Uterus (tissue), 4 donors: ENCODE measurements around the gene CXCL14. TPM values are rescaled to one million over a fixed set of nuclear protein-coding genes. Genes with fewer than 3 reads are reported as not detected.

Experiments
- DNase-seq, 2 donors: peaks; one replicate each; pipeline ENCODE4 v3.0.0-alpha.2; 2019 to 2020
- H3K27ac ChIP-seq, 2 donors: fragments of 200-600 bp; sonication (generic); 1 replicate in 1 of 2; 2 replicates in 1 of 2; pipeline ENCODE4 v1.5.1; 2016 to 2018
- H3K27me3 ChIP-seq, 2 donors: fragments of 200-600 bp; sonication (generic); one replicate each; pipeline ENCODE4 v1.5.1; 2018 to 2019; ENCODE audit warnings: control low read depth in 1 of 2
- H3K36me3 ChIP-seq, 2 donors: fragments of 200-600 bp; sonication (generic); one replicate each; pipeline ENCODE4 v1.5.1; 2019; ENCODE audit warnings: control low read depth in 1 of 2
- H3K4me1 ChIP-seq, 2 donors: fragments of 200-600 bp; sonication (generic); one replicate each; pipeline ENCODE4 v1.5.1; 2018 to 2019; ENCODE audit warnings: control low read depth in 1 of 2
- H3K4me3 ChIP-seq, 2 donors: fragments of 200-600 bp; sonication (generic); 1 replicate in 1 of 2; 2 replicates in 1 of 2; pipeline ENCODE4 v1.5.1; 2018 to 2019; ENCODE audit warnings: mild to moderate bottlenecking in 1 of 2
- H3K9me3 ChIP-seq, 2 donors: fragments of 200-600 bp; sonication (generic); one replicate each; pipeline ENCODE4 v1.5.1; 2019; ENCODE audit warnings: control low read depth in 1 of 2
- POLR2A ChIP-seq, 2 donors: fragments of 450-650 bp; IDR thresholded peaks; one replicate each; pipeline ENCODE4 v1.6.1; 2016; ENCODE audit warnings: antibody characterized with exemption in 2 of 2, mild to moderate bottlenecking in 1 of 2, moderate library complexity in 1 of 2
- intact Hi-C: fragments of 100-400 bp; cut with DNase I; formaldehyde crosslinking; loops from one replicate; pipeline ENCODE4 v1.15.1; 2023; ENCODE audit warnings: low total_unique reads
- total RNA-seq, 4 donors: library from RNA; depleted of rRNA in 3 of 4; stranded (reverse); fragments of >200 nt in 3 of 4; gene quantifications; one replicate each; pipeline versions ENCODE4 v1.1.0 to v1.2.4, GENCODE V29; 2014 to 2023
- TF ChIP-seq, protein P1 (sequence below), 4 experiments: fragments of 200-600 bp in 2 of 4; fragments of 450-650 bp in 2 of 4; sonication (generic) in 2 of 4; IDR thresholded peaks; one replicate each; pipeline ENCODE4 v1.5.1; 2016 to 2019; ENCODE audit warnings: antibody characterized with exemption in 4 of 4, mild to moderate bottlenecking in 2 of 4, moderate library complexity in 1 of 4
- donor health status: DM: yes; HTN: yes; CAD: no.

CXCL14 gene
- total RNA-seq, 4 donors from 2014 or later: 1.4 to 10.9 (median 3.5) TPM

DNA sequence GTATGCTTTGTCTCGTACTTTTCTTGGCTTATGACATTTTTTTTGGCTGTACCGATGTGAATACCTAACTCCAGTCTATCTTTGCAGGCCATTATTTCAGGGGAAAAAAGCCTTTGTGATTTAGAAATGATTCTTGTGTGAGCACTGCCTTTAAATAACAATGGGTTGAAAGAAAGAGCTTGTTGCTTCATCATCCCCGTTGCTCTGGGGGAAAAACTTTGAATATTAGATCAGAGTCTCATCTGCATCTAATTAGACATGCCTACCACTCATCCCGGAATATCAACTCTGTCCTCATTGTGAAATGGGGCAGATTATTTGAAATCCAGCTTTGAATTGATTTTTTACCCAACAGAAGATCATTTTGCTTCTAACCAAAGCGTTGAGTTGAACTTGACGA, 13.5 kb downstream of the CXCL14 start:
- Histone ChIP-seq H3K4me3 (no peak overlapping the region), H3K27me3 (no peaks in the 10 kb centered on the region), H3K4me1 (no peaks in the 10 kb centered on the region), H3K27ac (no peak overlapping the region), H3K9me3 (no peaks in the 10 kb centered on the region), H3K36me3 (no peaks in the 10 kb centered on the region)
- intact Hi-C loops: no loop called here
- DNase-seq: no peak
- no peak for TF ChIP-seq POLR2A (IDR thresholded peaks at IDR 0.05)
- TF ChIP-seq, protein P1, sequence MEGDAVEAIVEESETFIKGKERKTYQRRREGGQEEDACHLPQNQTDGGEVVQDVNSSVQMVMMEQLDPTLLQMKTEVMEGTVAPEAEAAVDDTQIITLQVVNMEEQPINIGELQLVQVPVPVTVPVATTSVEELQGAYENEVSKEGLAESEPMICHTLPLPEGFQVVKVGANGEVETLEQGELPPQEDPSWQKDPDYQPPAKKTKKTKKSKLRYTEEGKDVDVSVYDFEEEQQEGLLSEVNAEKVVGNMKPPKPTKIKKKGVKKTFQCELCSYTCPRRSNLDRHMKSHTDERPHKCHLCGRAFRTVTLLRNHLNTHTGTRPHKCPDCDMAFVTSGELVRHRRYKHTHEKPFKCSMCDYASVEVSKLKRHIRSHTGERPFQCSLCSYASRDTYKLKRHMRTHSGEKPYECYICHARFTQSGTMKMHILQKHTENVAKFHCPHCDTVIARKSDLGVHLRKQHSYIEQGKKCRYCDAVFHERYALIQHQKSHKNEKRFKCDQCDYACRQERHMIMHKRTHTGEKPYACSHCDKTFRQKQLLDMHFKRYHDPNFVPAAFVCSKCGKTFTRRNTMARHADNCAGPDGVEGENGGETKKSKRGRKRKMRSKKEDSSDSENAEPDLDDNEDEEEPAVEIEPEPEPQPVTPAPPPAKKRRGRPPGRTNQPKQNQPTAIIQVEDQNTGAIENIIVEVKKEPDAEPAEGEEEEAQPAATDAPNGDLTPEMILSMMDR (IDR thresholded peaks at IDR 0.05): no peak

DNA sequence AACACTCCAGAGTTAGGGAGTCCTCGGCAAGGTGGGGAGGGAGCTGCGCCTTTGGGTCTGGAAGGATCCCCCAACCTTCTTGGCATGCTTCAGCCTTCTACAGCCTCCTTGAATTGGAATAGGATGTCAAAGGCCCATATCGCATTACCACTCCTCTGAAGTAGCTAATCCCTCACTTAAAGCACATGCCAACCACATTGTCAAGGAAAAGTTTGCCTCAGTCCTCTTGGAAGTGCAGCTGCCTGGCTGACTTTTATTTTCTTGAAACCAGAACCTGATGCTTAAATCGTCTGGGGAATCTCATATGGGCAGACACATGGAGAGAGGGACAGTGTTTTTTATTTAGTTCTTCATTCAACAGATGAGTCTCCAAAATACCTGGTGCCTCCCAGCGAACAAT, 14.5 kb downstream of the CXCL14 start:
- H3K27me3 ChIP-seq: no peaks in the 10 kb centered on the region
- no peak overlapping the region for H3K4me3 ChIP-seq
- H3K27ac ChIP-seq: no peak overlapping the region
- H3K4me1 ChIP-seq: no peaks in the 10 kb centered on the region
- DNase-seq: no peak
- intact Hi-C loops: no loop called here
- TF ChIP-seq POLR2A (IDR thresholded peaks at IDR 0.05): no peak
- no peaks in the 10 kb centered on the region for H3K9me3 ChIP-seq
- no peaks in the 10 kb centered on the region for H3K36me3 ChIP-seq

DNA sequence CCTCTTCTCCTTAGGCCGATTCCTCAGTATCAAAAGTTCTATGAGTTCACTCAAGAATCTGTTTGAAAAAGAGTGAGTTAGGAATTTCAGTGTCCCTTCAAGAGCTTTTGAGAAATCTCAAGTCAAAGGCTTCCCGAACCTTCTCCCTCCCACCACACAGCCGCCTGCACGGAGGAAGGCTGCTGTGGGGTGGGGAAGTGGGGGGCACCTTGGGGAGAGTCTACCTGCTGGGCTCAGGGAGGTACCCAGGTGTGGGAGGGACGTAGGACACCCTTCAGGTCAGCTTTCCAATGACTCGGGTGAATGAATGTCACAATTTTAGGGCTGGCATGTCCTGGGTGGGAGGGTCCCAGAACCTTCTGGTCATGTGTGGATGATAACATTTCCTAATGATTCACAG, 17.5 kb downstream of the CXCL14 start:
- intact Hi-C loops: no loop called here
- H3K36me3 ChIP-seq: no peaks in the 10 kb centered on the region
- no peaks in the 10 kb centered on the region for H3K4me1 ChIP-seq
- H3K27ac ChIP-seq: no peak overlapping the region
- no peak for DNase-seq
- TF ChIP-seq POLR2A (IDR thresholded peaks at IDR 0.05): no peak
- TF ChIP-seq, protein P1 (IDR thresholded peaks at IDR 0.05): no peak
- no peak overlapping the region for H3K4me3 ChIP-seq
- no peaks in the 10 kb centered on the region for H3K9me3 ChIP-seq
- no peaks in the 10 kb centered on the region for H3K27me3 ChIP-seq

DNA sequence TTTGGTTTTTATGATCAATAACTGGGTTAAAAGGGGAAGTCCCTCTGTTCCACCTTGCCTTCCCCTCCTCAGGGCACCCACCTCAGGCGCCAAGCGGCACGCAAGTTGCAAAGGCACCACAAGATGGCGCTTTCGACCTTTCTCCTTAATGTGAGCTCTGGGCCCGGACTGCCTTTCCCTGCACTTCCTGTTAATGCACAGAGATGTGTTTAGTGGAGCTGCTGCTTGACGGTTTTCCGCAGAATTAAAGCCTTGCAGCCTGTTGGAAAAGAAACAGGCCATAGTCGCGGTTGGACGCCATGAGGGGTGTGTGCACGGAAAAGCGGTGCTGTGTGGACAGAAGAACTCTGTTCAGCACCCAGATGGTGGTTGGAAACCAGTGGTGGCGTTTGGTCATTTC, 17.9 kb downstream of the CXCL14 start:
- Histone ChIP-seq H3K9me3 (no peaks in the 10 kb centered on the region), H3K27me3 (no peaks in the 10 kb centered on the region), H3K4me1 (no peaks in the 10 kb centered on the region), H3K27ac (no peak overlapping the region), H3K36me3 (no peaks in the 10 kb centered on the region), H3K4me3 (no peak overlapping the region)
- TF ChIP-seq, protein P1 (IDR thresholded peaks at IDR 0.05): peak; percentile 37 to 55 (median 50)
- TF ChIP-seq POLR2A (IDR thresholded peaks at IDR 0.05): no peak
- intact Hi-C loops: no loop called here
- peak; percentile 17 to 43 for DNase-seq

DNA sequence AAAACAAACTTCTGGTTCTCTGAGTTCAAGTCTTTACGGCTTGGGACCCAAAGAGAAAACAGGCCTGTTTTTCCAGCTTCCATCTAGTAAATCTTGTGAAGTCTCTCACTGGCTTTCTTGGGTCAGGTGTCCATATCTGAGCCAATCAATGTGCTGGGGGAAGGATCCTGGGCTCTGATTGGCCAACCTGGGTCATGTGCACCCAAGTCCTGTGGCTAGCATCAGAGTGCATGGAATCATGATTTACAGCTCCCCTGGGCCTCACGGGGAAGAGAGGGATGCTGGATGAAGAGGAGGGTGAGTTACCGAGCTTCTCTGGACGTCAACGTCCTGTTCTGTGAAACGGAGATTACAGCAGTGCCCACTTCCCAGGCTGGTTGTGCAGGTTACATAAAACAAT, 19.4 kb downstream of the CXCL14 start:
- no peaks in the 10 kb centered on the region for H3K27me3 ChIP-seq
- H3K4me3 ChIP-seq: no peak overlapping the region
- H3K36me3 ChIP-seq: no peaks in the 10 kb centered on the region
- no peak for DNase-seq
- no peaks in the 10 kb centered on the region for H3K4me1 ChIP-seq
- H3K9me3 ChIP-seq: no peaks in the 10 kb centered on the region
- intact Hi-C loops: no loop called here
- TF ChIP-seq, protein P1 (IDR thresholded peaks at IDR 0.05): no peak
- no peak for TF ChIP-seq POLR2A (IDR thresholded peaks at IDR 0.05)
- no peak overlapping the region for H3K27ac ChIP-seq
